HL-60 (cell line): ENCODE data around the gene LZIC.

Experiments used
- DNase-seq, 2 experiments: peaks; one replicate each; pipeline ENCODE4 v3.0.0-alpha.2; 2010 to 2020; ENCODE audit warnings: low read depth in 1 of 2, low spot score in 1 of 2
- H3K27ac ChIP-seq: fragments of 250-450 bp; sonication (Bioruptor Pico); replicated peaks from 2 replicates; pipeline ENCODE4 v1.5.1; 2020; ENCODE audit warnings: mild to moderate bottlenecking, moderate library complexity
- H3K27me3 ChIP-seq: fragments of 250-450 bp; sonication (Bioruptor Pico); 2 replicates; pipeline ENCODE4 v1.5.1; 2021; ENCODE audit warnings: mild to moderate bottlenecking, moderate library complexity; ENCODE audit not compliant: insufficient read depth, poor library complexity, severe bottlenecking
- H3K4me3 ChIP-seq: replicated peaks from 2 replicates; pipeline ENCODE4 v1.5.1; 2011; ENCODE audit warnings: mild to moderate bottlenecking, control low read depth, low read length; ENCODE audit not compliant: insufficient read depth
- CTCF ChIP-seq: IDR thresholded peaks from one replicate; pipeline ENCODE4 v1.5.1; 2011; ENCODE audit warnings: low read length, control low read depth, inconsistent platforms; ENCODE audit not compliant: insufficient read depth
- GABPA ChIP-seq: IDR thresholded peaks from 2 replicates; pipeline ENCODE4 v1.6.1; 2012; ENCODE audit warnings: low read depth
- POLR2AphosphoS5 ChIP-seq: IDR thresholded peaks from 2 replicates; pipeline ENCODE4 v1.6.1; 2012; ENCODE audit warnings: low read depth
- REST ChIP-seq: IDR thresholded peaks from 2 replicates; pipeline ENCODE4 v1.6.1; 2012; ENCODE audit warnings: low read depth; ENCODE audit not compliant: insufficient replicate concordance
- SPI1 ChIP-seq: IDR thresholded peaks from 2 replicates; pipeline ENCODE4 v1.6.1; 2012; ENCODE audit warnings: low read depth, mild to moderate bottlenecking, borderline replicate concordance

The LZIC gene

GRCh38 chr1:9989773-9990172, 46.6 kb upstream of the LZIC start:
- TF ChIP-seq CTCF, result no peak
- no peak for TF ChIP-seq REST
- TF ChIP-seq POLR2AphosphoS5, result no peak

GRCh38 chr1:9985001-9985400, 41.8 kb upstream of the LZIC start:
- no peak for TF ChIP-seq REST
- no peak for TF ChIP-seq SPI1
- Histone ChIP-seq H3K27me3 (no peaks in the 10 kb centered on the region), H3K27ac (no peak overlapping the region), H3K4me3 (no peak overlapping the region)
- DNase-seq, result no peak

More at GRCh38 chr1:9989773-9990172, 46.6 kb upstream of the LZIC start:
- no peak overlapping the region for H3K27ac ChIP-seq
- H3K27me3 ChIP-seq, result no peaks in the 10 kb centered on the region
- no peak overlapping the region for H3K4me3 ChIP-seq
- no peak for DNase-seq

GRCh38 chr1:9984253-9984652, 41.1 kb upstream of the LZIC start:
- DNase-seq, result no peak
- TF ChIP-seq CTCF (no peak), REST (no peak), POLR2AphosphoS5 (no peak), GABPA (no peak), SPI1 (no peak)
- H3K4me3 ChIP-seq, result no peak overlapping the region
- no peak overlapping the region for H3K27ac ChIP-seq
- H3K27me3 ChIP-seq, result no peaks in the 10 kb centered on the region
